Effector CD4-positive, alpha-beta T cell (primary cell): ENCODE measurements around the gene LCA5.
"Not testable (repeated sequence)": the region's sequence is repeated elsewhere in the genome, so short reads cannot be mapped to it uniquely, and the experiment has no call there.

Source experiments
- DNase-seq: peaks from one replicate; pipeline ENCODE4 v3.0.0-alpha.2; 2020

The LCA5 gene

GRCh38 chr6:79536585-79536953 is 661 bp downstream of the LCA5 start:
- no peak for DNase-seq

DNA sequence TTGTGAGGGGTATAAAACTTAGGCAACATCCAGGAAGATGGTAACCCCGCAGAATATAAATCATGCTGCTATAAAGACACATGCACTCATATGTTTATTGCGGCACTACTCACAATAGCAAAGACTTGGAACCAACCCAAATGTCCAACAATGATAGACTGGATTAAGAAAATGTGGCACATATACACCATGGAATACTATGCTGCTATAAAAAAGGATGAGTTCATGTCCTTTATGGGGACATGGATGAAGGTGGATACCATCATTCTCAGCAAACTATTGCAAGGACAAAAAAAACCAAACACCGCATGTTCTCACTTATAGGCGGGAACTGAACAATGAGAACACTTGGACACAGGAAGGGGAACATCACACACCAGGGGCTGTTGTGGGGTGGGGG is 7.7 kb downstream of the LCA5 start:
- DNase-seq, result not testable (repeated sequence)

- no peak for DNase-seq
Measured at GRCh38 chr6:79526897-79527296, 10.3 kb downstream of the LCA5 start.

DNA sequence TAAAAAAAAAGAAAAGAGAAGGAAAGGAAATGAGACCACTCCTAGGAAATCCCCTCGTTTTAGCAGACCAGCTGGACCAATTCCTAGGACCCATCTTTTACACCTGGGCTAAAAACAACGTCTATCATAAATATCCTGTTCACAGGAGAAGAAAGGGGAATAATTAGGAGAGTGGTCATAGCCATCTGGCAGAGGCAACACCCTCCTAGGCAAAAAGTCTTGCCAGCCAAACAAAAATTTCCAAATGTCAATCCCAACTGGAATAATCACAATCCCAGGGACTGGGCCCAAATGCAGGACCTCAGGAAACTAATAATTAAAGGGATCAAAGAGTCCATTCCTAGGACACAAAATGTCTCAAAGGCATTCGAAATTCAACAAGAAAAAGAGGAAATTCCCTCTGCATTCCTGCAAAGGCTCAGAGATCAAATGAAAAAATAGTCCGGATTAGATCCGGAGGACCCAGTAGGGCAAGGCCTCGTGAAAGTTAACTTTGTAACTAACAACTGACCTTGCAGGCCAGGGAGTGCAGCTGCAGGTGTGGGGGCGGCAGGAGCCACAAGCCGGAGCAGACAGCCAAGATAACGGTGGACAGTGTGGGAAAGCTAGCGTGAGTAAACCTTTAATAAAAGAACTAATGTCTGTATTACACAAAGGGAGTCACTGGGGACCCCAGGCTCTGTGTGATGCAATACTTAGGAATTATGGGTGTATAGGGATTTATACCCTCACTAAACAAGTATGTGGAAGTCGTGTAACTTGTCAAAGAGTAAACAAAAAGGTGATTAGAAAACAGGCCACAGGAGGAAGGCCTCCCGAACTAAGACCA is 11.7 kb downstream of the LCA5 start:
- no peak for DNase-seq

DNA sequence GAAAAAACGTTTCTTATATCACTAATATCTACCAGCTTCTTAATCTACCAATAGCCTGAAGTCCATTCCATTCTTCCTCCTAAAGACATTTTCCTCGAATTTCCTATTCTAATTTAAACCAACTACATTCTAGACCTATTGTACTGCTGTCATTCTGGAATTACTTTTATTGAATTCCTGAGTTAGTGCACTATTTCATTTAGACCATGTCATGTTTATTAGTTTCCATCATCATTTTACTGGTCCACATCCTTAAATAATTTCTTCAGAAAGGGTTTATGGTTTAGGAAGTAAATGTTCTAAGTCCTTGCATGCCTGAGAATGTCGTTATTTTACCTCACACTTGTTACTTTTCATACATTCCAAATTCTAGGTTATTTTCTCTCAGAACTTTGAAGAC is 13.2 kb downstream of the LCA5 start:
- DNase-seq, result no peak

GRCh38 chr6:79522609-79523008 is 14.6 kb downstream of the LCA5 start:
- DNase-seq, result no peak

- DNase-seq, result no peak
Measured at GRCh38 chr6:79520534-79520933, 16.7 kb downstream of the LCA5 start.

- no peak for DNase-seq
Measured at GRCh38 chr6:79518842-79519241, 18.4 kb downstream of the LCA5 start.

GRCh38 chr6:79515436-79515835 is 21.8 kb downstream of the LCA5 start:
- DNase-seq, result no peak

DNA sequence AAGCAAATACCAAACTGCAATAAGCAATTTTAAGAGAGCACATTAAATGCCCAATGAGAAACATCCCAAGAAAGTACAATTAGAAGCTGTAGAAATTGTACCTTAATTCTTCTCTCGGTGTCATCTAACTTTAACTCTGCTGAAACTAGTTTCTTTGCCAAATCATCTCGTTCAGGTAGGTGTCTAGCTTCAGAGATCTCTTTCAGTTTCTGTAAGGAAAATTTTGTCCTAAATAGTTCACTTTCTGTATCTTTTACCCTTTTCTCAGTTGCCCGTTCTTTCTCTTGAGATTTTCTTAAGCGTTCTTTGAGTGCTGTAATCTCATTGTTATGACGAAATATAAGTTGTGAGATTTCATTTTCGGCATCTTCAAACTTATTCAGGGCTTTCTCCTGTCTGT is 24.1 kb downstream of the LCA5 start:
- DNase-seq, result no peak

DNA sequence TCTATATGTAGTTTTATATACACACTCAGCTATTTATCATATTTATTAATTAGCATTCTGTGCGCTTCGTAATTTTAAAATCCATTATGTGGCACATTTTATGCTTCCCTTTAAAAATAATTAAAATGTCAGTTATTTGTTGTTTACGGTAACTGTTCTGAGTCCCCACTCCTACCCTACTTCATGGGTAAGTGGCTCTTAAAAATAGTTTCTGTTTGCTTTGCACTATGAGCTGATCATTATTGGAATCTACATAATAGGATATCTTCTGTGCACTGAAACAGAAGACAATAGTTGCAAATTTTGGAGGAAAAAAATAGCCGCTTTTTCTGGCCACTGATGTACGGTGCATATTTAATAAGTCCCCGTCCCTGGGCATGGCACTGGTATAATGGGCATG is 25.2 kb downstream of the LCA5 start:
- DNase-seq, result no peak

GRCh38 chr6:79510707-79511106 is 26.5 kb downstream of the LCA5 start:
- no peak for DNase-seq

DNA sequence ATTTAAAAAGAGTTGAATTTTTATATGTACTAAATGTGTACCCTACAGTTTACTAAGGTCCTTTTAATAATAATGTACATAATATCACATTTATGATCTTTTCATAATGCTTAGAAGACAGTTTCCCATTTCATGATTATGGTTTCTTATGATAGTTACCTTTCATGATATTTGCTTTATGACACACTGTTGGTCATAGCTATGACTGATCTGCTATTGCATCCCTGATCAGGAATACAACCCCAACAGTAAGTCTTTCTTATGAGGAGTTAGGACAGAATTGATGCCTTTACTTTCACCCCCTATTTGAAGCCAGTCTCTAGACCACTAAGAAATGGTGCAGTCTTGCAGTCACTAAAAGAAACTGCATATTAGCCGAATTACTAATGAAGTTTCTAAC is 31.0 kb downstream of the LCA5 start:
- no peak for DNase-seq

DNA sequence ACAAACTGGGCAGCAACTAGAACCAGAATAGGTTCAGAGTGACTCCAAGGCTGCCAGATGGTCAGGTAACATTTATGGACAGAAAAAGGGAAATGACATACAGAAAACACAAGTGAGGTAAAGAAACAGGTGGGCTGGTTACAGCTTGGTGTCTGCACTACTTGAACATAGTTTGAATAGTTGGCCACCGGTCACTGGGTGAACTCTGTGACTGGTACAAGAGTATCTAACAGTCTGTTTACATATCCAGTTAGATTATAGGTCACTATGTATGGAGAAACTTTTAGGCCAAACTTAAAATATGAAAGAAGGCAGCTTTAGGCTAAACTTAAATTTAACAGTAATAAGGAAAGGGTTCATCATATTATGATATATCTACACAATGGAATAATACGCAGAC is 32.9 kb downstream of the LCA5 start:
- no peak for DNase-seq

GRCh38 chr6:79498842-79499241 is 38.4 kb downstream of the LCA5 start:
- DNase-seq, result no peak

- DNase-seq, result no peak
Measured at GRCh38 chr6:79495246-79495645, 42.0 kb downstream of the LCA5 start.

- DNase-seq, result no peak
Measured at GRCh38 chr6:79494841-79495240, 42.4 kb downstream of the LCA5 start.

DNA sequence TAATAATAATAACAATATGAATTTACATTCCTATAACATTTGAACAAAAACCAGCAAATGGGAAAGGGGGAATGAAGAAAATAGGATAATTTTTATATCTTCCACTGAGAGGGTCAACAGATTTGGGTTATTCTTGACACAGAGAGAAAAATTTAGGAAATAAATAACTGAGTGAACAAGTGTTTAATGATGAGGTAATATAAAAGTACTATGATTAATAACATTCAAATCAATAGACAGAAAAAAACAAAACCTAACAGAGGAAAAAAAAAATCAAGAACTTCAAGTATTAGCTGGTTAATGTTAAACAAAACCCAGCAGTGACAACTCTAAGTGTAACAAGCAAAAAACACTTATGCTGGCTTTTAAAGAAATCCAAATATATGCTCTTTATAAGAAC is 66.5 kb downstream of the LCA5 start:
- no peak for DNase-seq

GRCh38 chr6:79469376-79470246 is 67.6 kb downstream of the LCA5 start:
- no peak for DNase-seq

- no peak for DNase-seq
Measured at GRCh38 chr6:79468587-79468986, 68.6 kb downstream of the LCA5 start.

- no peak for DNase-seq
Measured at GRCh38 chr6:79468116-79468515, 69.1 kb downstream of the LCA5 start.

- DNase-seq, result no peak
Measured at GRCh38 chr6:79467716-79468115, 69.5 kb downstream of the LCA5 start.

DNA sequence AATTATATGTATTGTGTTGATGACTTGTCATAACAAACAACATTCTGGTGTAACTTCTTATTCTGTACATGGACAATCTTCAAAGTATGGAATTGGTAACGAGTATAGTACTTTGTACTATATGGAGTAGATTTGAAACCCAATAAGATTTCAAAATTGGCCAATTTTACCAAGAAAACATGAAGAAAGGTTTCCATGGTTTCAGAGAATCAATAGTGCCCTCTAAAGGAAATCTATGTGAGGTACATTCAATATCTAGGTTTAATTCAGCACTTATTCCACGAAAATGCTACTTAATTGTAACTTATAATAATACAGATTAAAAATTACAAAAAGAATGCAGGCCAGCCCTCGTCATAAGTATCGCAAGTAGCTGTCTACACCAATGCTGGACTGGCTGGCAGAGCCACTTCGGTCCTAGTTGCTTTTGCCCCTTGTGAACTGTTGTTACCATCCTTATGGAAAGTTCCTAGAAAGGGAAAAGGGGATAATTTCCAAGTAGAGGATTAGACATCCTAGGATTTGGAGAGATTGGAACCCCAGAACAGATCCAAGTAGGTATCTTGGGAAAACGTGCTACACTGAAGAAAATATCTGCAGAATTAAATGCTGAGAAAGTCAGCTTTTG is 70.9 kb downstream of the LCA5 start:
- DNase-seq, result no peak

DNA sequence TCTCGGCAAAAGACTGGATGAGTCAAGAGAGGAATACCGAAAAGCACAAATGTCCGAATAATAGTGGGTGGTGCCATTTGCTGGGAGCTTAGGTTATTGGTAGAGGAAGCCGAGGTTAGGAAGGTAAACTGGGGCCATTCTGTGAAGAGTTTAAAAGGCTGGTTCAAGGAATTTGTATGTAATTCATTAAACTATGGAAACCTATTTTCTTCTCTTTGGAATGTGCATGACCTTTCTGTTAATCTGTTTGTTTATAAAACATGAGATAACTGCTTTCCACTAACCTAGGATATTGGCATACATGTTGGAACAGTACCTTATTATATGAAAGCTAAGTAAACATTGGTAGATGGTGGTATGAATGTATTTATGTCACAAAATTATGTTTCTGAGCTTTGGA is 71.8 kb downstream of the LCA5 start:
- DNase-seq, result no peak
